IMR-90 (cell line): Measurements from ENCODE around the gene NADSYN1. TPM values are rescaled to one million over a fixed set of nuclear protein-coding genes. Genes with fewer than 3 reads are reported as not detected.

Experiments
- ATAC-seq: fragments of 200-7000 bp; cut with Tn5 transposase; 2 replicates; pipeline ENCODE4 v1.9.1; 2020; ENCODE audit warnings: low read depth, mild to moderate bottlenecking, moderate library complexity
- BruUV-seq: library from RNA; stranded (reverse); fragments of 400-500 nt; replicated peaks from 2 replicates; lab custom pipeline; 2021; lab: Mats Ljungman, UMichigan
- CTCF ChIA-PET: fragments of 300-600 bp; formaldehyde crosslinking; extraction: SDS; loops from one replicate; lab custom pipeline; 2021; ENCODE audit warnings: antibody characterized with exemption; lab: Yijun Ruan, JAX
- POLR2A ChIA-PET: fragments of 300-600 bp; sonication (Branson Sonifier 250); formaldehyde crosslinking; loops from one replicate; lab custom pipeline; 2022; ENCODE audit warnings: antibody characterized with exemption; ENCODE audit not compliant: unreplicated experiment; lab: Charles Lee
- DNase-seq: peaks from one replicate; pipeline ENCODE4 v3.0.0; 2013
- H2AFZ ChIP-seq: replicated peaks from 2 replicates; pipeline ENCODE3; 2013; ENCODE audit warnings: low read length, mild to moderate bottlenecking; ENCODE audit not compliant: poor library complexity
- H2AK5ac ChIP-seq: 2 replicates; pipeline ENCODE4 v1.6.1; 2013; ENCODE audit warnings: low read depth, low read length, inconsistent platforms
- H2AK9ac ChIP-seq: replicated peaks from 2 replicates; pipeline ENCODE3; 2013; ENCODE audit warnings: mild to moderate bottlenecking, low read depth, low read length, moderate library complexity; ENCODE audit not compliant: poor library complexity
- H2BK120ac ChIP-seq: 2 replicates; pipeline ENCODE4 v1.6.1; 2013; ENCODE audit warnings: low read depth, low read length, inconsistent platforms
- H2BK15ac ChIP-seq: 3 replicates; pipeline ENCODE4 v1.6.1; 2013; ENCODE audit warnings: low read depth, low read length, inconsistent platforms
- H2BK20ac ChIP-seq: 2 replicates; pipeline ENCODE4 v1.6.1; 2013; ENCODE audit warnings: low read depth, mild to moderate bottlenecking, inconsistent platforms, low read length, moderate library complexity
- H2BK5ac ChIP-seq: 2 replicates; pipeline ENCODE4 v1.6.1; 2013; ENCODE audit warnings: mild to moderate bottlenecking, low read depth, low read length, inconsistent platforms; ENCODE audit not compliant: poor library complexity, severe bottlenecking
- H3K14ac ChIP-seq: replicated peaks from 2 replicates; pipeline ENCODE4 v1.6.1; 2013; ENCODE audit warnings: low read depth, low read length, inconsistent platforms
- H3K18ac ChIP-seq: 2 replicates; pipeline ENCODE4 v1.6.1; 2013; ENCODE audit warnings: low read depth, low read length, control low read depth
- H3K23ac ChIP-seq: 2 replicates; pipeline ENCODE4 v1.6.1; 2013; ENCODE audit warnings: low read depth, low read length, inconsistent platforms
- H3K27ac ChIP-seq: 2 replicates; pipeline ENCODE4 v1.5.1; 2013; ENCODE audit warnings: mild to moderate bottlenecking, control low read depth, low read length; ENCODE audit not compliant: insufficient read depth
- H3K27me3 ChIP-seq: 2 replicates; pipeline ENCODE4 v1.6.1; 2013; ENCODE audit warnings: low read length; ENCODE audit not compliant: control insufficient read depth, insufficient read depth
- H3K36me3 ChIP-seq: 2 replicates; pipeline ENCODE4 v1.6.1; 2013; ENCODE audit warnings: low read length, mixed read lengths; ENCODE audit not compliant: control insufficient read depth, insufficient read depth
- H3K4ac ChIP-seq: 2 replicates; pipeline ENCODE4 v1.6.1; 2013; ENCODE audit warnings: low read depth, low read length, inconsistent platforms
- H3K4me1 ChIP-seq: 2 replicates; pipeline ENCODE4 v1.6.1; 2013; ENCODE audit warnings: low read length, mixed read lengths; ENCODE audit not compliant: control insufficient read depth, insufficient read depth
- H3K4me2 ChIP-seq: 2 replicates; pipeline ENCODE4 v1.6.1; 2013; ENCODE audit warnings: low read depth, mild to moderate bottlenecking, control low read depth, low read length, moderate library complexity
- H3K4me3 ChIP-seq: 2 replicates; pipeline ENCODE4 v1.5.1; 2013; ENCODE audit warnings: low read depth, mild to moderate bottlenecking, control low read depth, low read length, moderate library complexity; ENCODE audit not compliant: insufficient read depth
- H3K56ac ChIP-seq: 2 replicates; pipeline ENCODE4 v1.6.1; 2013; ENCODE audit warnings: low read length, inconsistent platforms; ENCODE audit not compliant: insufficient read depth; ENCODE audit errors: extremely low read depth
- H3K79me1 ChIP-seq, 2 experiments: 2 replicates each; pipeline ENCODE4 v1.6.1; 2013; ENCODE audit warnings: low read length in 2 of 2, inconsistent platforms in 1 of 2, low read depth in 1 of 2
- H3K9ac ChIP-seq: 2 replicates; pipeline ENCODE4 v1.6.1; 2013; ENCODE audit warnings: low read depth, low read length, control low read depth
- H3K9me1 ChIP-seq: 2 replicates; pipeline ENCODE4 v1.6.1; 2013; ENCODE audit warnings: low read length, inconsistent platforms; ENCODE audit not compliant: insufficient read depth
- H3K9me3 ChIP-seq: 2 replicates; pipeline ENCODE4 v1.6.1; 2013; ENCODE audit warnings: low read length; ENCODE audit not compliant: control insufficient read depth, insufficient read depth
- H4K20me1 ChIP-seq: 2 replicates; pipeline ENCODE4 v1.6.1; 2013; ENCODE audit warnings: low read length, inconsistent platforms; ENCODE audit not compliant: insufficient read depth
- H4K5ac ChIP-seq: 2 replicates; pipeline ENCODE4 v1.6.1; 2013; ENCODE audit warnings: mild to moderate bottlenecking, low read depth, low read length, control low read depth
- H4K8ac ChIP-seq, 2 experiments: 2 replicates each; pipeline ENCODE4 v1.6.1; 2013; ENCODE audit warnings: low read depth in 2 of 2, low read length in 2 of 2, control low read depth in 1 of 2, inconsistent platforms in 1 of 2
- H4K91ac ChIP-seq: 2 replicates; pipeline ENCODE4 v1.6.1; 2013; ENCODE audit warnings: low read depth, low read length, inconsistent platforms; ENCODE audit not compliant: insufficient read depth
- CTCF ChIP-seq: conservative IDR thresholded peaks from 2 replicates; pipeline ENCODE4 v1.5.1; 2012; ENCODE audit warnings: mild to moderate bottlenecking, low read depth, low read length, improper control_type of control experiment
- FOS ChIP-seq: fragments of 150-350 bp; IDR thresholded peaks from 2 replicates; pipeline ENCODE4 v1.6.1; 2016; ENCODE audit warnings: low read depth, low read length
- MAFK ChIP-seq: IDR thresholded peaks from 2 replicates; pipeline ENCODE4 v1.6.1; 2012; ENCODE audit warnings: low read depth, low read length, improper control_type of control experiment
- MAZ ChIP-seq: IDR thresholded peaks from 2 replicates; pipeline ENCODE4 v1.6.1; 2012; ENCODE audit warnings: low read depth, mild to moderate bottlenecking, low read length, improper control_type of control experiment, moderate library complexity, borderline replicate concordance
- NFE2L2 ChIP-seq: fragments of 150-350 bp; IDR thresholded peaks from 2 replicates; pipeline ENCODE4 v1.6.1; 2016; ENCODE audit warnings: low read depth, mild to moderate bottlenecking, low read length
- POLR2A ChIP-seq: IDR thresholded peaks from 2 replicates; pipeline ENCODE4 v1.6.1; 2012; ENCODE audit warnings: mild to moderate bottlenecking, low read depth, low read length
- RAD21 ChIP-seq: IDR thresholded peaks from 2 replicates; pipeline ENCODE4 v1.6.1; 2012; ENCODE audit warnings: low read length, improper control_type of control experiment
- RCOR1 ChIP-seq: IDR thresholded peaks from 2 replicates; pipeline ENCODE4 v1.6.1; 2012; ENCODE audit warnings: mild to moderate bottlenecking, low read length, improper control_type of control experiment; ENCODE audit not compliant: insufficient replicate concordance
- RFX5 ChIP-seq: IDR thresholded peaks from 2 replicates; pipeline ENCODE4 v1.8.0; 2012; ENCODE audit warnings: low read depth, mild to moderate bottlenecking, low read length, moderate library complexity
- SMC3 ChIP-seq: fragments of 150-350 bp; IDR thresholded peaks from 2 replicates; pipeline ENCODE4 v1.6.1; 2016; ENCODE audit warnings: low read depth, mild to moderate bottlenecking, antibody characterized with exemption, low read length, moderate library complexity
- USF2 ChIP-seq: fragments of 150-350 bp; IDR thresholded peaks from 2 replicates; pipeline ENCODE4 v1.6.1; 2017; ENCODE audit warnings: mild to moderate bottlenecking, antibody characterized with exemption, low read length, low read depth
- WGBS, 2 experiments: methylation state at CpG; one replicate each; pipeline versions ENCODE4 v1.1.5 to v1.1.7; 2013; ENCODE audit warnings: missing lambda C conversion rate in 2 of 2; ENCODE audit not compliant: insufficient read length in 1 of 2; ENCODE audit errors: extremely low coverage in 2 of 2; 5-methylcytosine and 5-hydroxymethylcytosine counted together
- dilution Hi-C: fragments of 300-500 bp; cut with HindIII; formaldehyde crosslinking; loops from one replicate; pipeline ENCODE4 v1.14.3; 2018; ENCODE audit warnings: low sequenced_read_pairs; ENCODE audit not compliant: unreplicated experiment
- in situ Hi-C: fragments of 300-500 bp; cut with MboI; formaldehyde crosslinking; loops from 3 replicates; pipeline ENCODE4 v1.14.3; 2019; ENCODE audit warnings: low sequenced_read_pairs, inconsistent platforms, mixed read lengths
- intact Hi-C: fragments of 100-400 bp; cut with micrococcal nuclease; formaldehyde crosslinking; loops from 2 replicates; pipeline ENCODE4 v1.10.0; 2022
- polyA plus RNA-seq, 3 experiments: library from polyadenylated mRNA; depleted of rRNA; stranded (reverse); fragments of >200 nt; gene quantifications; 2 replicates each; pipeline ENCODE4 v1.2.3, GENCODE V29; 2012; ENCODE audit warnings: low replicate concordance in 1 of 3
- total RNA-seq: library from RNA; depleted of rRNA; stranded (reverse); fragments of >200 nt; gene quantifications from 2 replicates; pipeline ENCODE4 v1.2.3, GENCODE V29; 2012
- TF ChIP-seq, protein P1 (sequence below): fragments of 150-350 bp; IDR thresholded peaks from 2 replicates; pipeline ENCODE4 v1.6.1; 2016; ENCODE audit warnings: low read depth, mild to moderate bottlenecking, low read length, moderate library complexity, borderline replicate concordance

The NADSYN1 gene
- total and polyA plus RNA-seq, 2 of the 4 experiments (the other 2 are of a cell fraction), result 69.5 to 70.4 TPM

- ChIA-PET CTCF (no interaction called here), POLR2A (no interaction called here)
Observed at GRCh38 chr11:71505781-71506180, 52.8 kb downstream of the NADSYN1 start.

More at GRCh38 chr11:71505781-71506180, 52.8 kb downstream of the NADSYN1 start:
- H3K27me3 ChIP-seq, result no peaks in the 10 kb centered on the region
- peaks cover 19% of the 10 kb centered on the region for H3K36me3 ChIP-seq
- no peak overlapping the region for H3K23ac ChIP-seq
- H4K5ac ChIP-seq, result no peak overlapping the region
- 69% methylated on average over 7 of the region's 9 CpGs; no CpG with 5 or more reads in 1 of the 2 experiments for WGBS, 2 experiments
- H2AK9ac ChIP-seq, result no peak overlapping the region
- H2BK5ac ChIP-seq, result no peak overlapping the region
- no peak overlapping the region for H2BK120ac ChIP-seq
- no peak overlapping the region for H3K4me3 ChIP-seq
- no TSS peak for BruUV-seq
- no peak overlapping the region for H2AK5ac ChIP-seq
- no peak overlapping the region for H3K9ac ChIP-seq
- H3K4me1 ChIP-seq, result no peaks in the 10 kb centered on the region
- dilution Hi-C loops (no loop called here), intact Hi-C loops (no loop called here), in situ Hi-C loops (no loop called here)
- H4K91ac ChIP-seq, result no peak overlapping the region
- no peak overlapping the region for H3K18ac ChIP-seq
- H2BK20ac ChIP-seq, result no peak overlapping the region
- H3K14ac ChIP-seq, result no peak overlapping the region
- H3K79me1 ChIP-seq, result no peaks in the 10 kb centered on the region
- H3K4ac ChIP-seq, result no peak overlapping the region
- TF ChIP-seq RAD21, result no peak
- no peak for TF ChIP-seq MAZ
- no peak for TF ChIP-seq CTCF
- TF ChIP-seq RCOR1, result no peak
- no peak for TF ChIP-seq POLR2A
- TF ChIP-seq RFX5, result no peak
- no peak for TF ChIP-seq SMC3
- TF ChIP-seq, protein P1, sequence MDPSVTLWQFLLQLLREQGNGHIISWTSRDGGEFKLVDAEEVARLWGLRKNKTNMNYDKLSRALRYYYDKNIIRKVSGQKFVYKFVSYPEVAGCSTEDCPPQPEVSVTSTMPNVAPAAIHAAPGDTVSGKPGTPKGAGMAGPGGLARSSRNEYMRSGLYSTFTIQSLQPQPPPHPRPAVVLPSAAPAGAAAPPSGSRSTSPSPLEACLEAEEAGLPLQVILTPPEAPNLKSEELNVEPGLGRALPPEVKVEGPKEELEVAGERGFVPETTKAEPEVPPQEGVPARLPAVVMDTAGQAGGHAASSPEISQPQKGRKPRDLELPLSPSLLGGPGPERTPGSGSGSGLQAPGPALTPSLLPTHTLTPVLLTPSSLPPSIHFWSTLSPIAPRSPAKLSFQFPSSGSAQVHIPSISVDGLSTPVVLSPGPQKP, result no peak
- no peak for TF ChIP-seq NFE2L2
- no peak for TF ChIP-seq FOS
- no peak for TF ChIP-seq USF2
- no peak for TF ChIP-seq MAFK
- H3K56ac ChIP-seq, result no peak overlapping the region
- ATAC-seq (no peak), DNase-seq (no peak)
- no peaks in the 10 kb centered on the region for H4K20me1 ChIP-seq
- peaks cover 11% of the 10 kb centered on the region for H3K9me3 ChIP-seq
- no peaks in the 10 kb centered on the region for H3K9me1 ChIP-seq
- H3K27ac ChIP-seq, result no peak overlapping the region
- no peak overlapping the region for H3K4me2 ChIP-seq
- H2AFZ ChIP-seq, result no peak overlapping the region
- H2BK15ac ChIP-seq, result no peak overlapping the region
- H4K8ac ChIP-seq, result no peak overlapping the region
